8988T (cell line): ENCODE results near the gene OR9G1.
"Not testable (repeated sequence)": the region's sequence is repeated elsewhere in the genome, so short reads cannot be mapped to it uniquely, and the experiment has no call there.

Experiments used
- DNase-seq: peaks from one replicate; pipeline ENCODE4 v3.0.0; 2011

Gene OR9G1, protein sequence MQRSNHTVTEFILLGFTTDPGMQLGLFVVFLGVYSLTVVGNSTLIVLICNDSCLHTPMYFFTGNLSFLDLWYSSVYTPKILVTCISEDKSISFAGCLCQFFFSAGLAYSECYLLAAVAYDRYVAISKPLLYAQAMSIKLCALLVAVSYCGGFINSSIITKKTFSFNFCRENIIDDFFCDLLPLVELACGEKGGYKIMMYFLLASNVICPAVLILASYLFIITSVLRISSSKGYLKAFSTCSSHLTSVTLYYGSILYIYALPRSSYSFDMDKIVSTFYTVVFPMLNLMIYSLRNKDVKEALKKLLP

GRCh38 chr11:56698795-56699194 lies at the start of gene OR9G1:
OR9G1 (plus strand) TSS chr11:56699095; CDS start chr11:56700388, 1,293 bp downstream.
- DNase-seq, result no peak

- no peak for DNase-seq
Observed at GRCh38 chr11:56659755-56660154, 39.1 kb upstream of the OR9G1 start.

DNA sequence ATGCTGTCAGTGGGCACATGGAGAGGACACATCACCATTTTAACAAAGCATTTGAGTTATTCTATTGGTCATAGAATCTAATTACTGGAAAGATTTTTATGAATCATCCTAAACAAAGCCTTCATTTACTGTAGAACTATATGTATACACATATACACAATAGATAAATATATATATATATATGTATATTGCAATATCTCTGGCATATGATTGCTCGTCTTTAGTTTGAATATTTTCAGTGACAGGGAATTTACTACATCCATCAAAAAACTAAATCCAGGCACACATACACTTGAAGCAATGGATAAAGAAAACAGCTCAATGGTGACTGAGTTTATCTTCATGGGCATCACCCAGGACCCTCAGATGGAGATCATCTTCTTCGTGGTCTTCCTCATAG lies 35.5 kb upstream of the OR9G1 start, which contains the start of gene OR5AR1:
TSS of gene OR5AR1 (plus strand) at position 301 of the 400 bp plus-strand sequence. CDS start at position 301, 0 bp downstream.
- DNase-seq, result no peak

- DNase-seq, result no peak
Observed at GRCh38 chr11:56670984-56671383, 27.9 kb upstream of the OR9G1 start.

DNA sequence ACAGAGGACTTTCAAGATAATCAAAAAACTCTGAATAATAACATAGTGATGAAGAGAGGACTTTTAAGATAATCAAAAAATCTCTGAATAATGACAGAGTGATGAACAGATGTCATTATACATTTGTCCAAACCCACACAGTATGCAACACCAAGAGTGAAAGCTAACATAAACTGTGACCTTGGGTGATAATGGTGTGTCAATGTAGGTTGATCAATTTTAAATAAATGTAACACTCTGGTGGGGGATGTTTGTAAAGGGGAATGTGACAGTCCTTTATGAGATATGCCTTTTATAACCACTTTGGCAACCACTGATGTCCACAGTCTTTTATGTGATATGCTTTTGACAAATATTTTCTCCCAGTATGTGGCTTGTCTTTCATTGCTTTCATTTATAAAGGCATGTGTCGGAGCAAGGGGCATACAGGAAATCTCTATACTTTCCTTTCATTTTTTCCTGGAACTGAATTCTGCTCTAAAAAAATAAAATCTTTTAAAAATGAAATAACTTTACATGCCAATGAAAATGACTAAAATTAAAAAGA lies 10.3 kb upstream of the OR9G1 start:
- no peak for DNase-seq

DNA sequence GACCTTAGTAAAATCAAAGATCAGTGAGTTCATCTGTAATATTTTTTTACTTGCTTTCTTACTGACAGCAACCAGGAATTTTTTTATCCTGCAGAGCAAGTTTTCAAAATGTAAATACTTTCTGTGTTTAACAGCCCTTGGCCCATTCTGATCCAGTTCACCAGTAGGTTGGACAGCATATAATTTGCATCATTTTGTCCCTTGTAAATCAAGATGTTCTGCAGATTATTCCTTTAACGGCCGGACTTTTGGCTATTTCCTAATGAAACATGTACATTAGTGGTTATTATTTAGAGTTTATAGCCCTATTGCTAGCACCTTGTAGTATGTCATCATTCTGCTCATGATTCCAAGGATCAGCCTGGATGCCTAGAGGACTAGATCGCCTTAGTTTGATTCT lies 7.7 kb upstream of the OR9G1 start:
- DNase-seq, result not testable (repeated sequence)

DNA sequence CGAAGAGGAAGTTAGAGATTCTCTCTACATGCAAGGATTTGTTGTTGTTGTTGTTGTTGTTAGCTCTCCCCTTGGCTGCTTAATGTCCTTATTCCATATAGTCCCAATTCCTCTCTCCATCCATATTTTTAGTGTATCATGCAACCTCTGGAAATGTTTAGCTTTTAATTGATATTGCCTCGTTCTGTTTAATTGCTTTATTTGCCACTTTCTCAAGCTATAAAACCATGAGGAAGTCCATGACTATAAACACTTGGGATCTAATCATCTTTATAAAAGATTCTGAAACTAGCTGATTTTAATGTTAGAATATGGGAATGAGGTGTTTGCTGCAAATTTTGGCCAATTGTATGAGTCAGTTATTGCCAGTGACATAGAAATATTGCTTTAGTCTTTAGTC lies 5.5 kb upstream of the OR9G1 start:
- DNase-seq, result no peak

- no peak for DNase-seq
Observed at GRCh38 chr11:56700242-56700913, 1.5 kb downstream of the OR9G1 start.

DNA sequence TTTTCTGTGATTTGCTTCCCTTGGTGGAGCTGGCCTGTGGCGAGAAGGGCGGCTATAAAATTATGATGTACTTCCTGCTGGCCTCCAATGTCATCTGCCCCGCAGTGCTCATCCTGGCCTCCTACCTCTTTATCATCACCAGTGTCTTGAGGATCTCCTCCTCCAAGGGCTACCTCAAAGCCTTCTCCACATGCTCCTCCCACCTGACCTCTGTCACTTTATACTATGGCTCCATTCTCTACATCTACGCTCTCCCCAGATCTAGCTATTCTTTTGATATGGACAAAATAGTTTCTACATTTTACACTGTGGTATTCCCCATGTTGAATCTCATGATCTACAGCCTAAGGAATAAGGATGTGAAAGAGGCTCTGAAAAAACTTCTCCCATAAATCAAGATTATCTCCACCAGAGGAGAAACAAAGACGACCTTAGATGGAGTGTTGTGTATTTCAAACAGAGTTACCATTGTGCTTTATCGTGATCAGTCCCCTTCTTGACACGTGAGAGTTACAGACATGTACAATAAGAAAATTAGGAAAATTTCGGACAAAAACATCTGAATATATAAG lies 2.1 kb downstream of the OR9G1 start:
- DNase-seq, result no peak

GRCh38 chr11:56705784-56706396 lies 7.0 kb downstream of the OR9G1 start:
- DNase-seq, result no peak

GRCh38 chr11:56706486-56706885 lies 7.6 kb downstream of the OR9G1 start:
- DNase-seq, result no peak

DNA sequence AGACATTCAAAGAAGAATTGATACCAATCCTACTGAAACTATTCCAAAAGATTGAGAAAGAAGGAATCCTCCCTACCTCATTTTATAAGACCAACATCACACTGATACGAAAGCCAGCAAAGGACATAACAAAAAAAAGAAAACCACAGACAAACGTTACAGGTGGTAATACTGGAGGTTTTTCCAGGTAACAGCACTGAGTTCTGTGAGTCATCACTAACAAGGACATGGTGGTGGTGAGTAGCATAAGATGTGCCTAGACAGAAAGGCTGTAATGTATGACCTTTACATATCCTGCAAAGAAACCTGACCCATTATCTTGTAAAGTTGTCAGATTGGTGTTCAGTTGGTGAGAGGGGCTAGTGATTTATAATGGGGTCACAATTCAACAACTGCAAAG lies 15.3 kb downstream of the OR9G1 start:
- DNase-seq, result no peak

DNA sequence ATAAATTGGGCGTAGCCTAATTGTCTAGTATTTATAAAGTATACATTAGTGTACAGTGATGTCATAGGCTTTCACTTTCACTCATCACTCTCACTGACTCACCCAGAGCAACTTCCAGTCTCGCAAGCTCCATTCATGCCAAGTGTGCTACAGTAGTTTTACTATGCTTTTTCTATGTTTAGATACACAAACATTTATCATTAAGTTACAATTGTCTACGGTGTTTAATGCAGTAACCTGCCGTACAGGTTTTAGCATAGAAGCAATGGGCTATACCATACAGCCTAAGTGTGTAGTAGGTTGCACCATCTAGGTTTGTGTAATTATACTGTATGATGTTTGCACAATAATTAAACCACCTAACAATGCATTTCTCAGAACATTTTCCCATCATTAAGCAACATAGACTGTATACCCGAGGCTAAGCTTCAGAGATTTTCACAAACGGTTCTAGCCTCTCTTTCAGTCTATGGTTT lies 17.5 kb downstream of the OR9G1 start:
- DNase-seq, result no peak

GRCh38 chr11:56720513-56720912 lies 21.6 kb downstream of the OR9G1 start:
- DNase-seq, result no peak

GRCh38 chr11:56740107-56740506 lies 41.2 kb downstream of the OR9G1 start:
- no peak for DNase-seq

- DNase-seq, result no peak
Observed at GRCh38 chr11:56740886-56741285, 42.0 kb downstream of the OR9G1 start.

DNA sequence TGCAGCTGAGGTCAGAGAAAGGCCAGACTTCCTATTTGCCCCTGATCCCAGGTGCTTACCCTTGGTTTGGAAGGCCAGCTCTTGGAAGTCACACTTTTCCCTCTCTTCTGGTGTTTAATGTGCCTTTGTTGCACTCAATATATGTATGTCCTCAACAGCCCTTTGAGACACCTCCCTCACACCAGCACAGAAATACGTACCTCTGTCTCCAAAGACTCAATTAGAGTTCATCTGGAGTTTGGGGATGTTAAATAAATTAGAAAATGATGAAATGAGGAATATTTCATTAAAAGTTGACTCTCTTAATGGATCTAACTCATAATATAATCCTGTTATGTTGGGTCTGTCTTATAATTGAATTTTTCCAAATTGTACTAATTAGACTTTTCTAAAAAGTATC lies 49.7 kb downstream of the OR9G1 start, which contains the start of gene OR9G4:
TSS of gene OR9G4 (minus strand) at position 101 of the 400 bp plus-strand sequence. CDS start 4,931 bp downstream, outside the sequence.
- DNase-seq, result no peak

DNA sequence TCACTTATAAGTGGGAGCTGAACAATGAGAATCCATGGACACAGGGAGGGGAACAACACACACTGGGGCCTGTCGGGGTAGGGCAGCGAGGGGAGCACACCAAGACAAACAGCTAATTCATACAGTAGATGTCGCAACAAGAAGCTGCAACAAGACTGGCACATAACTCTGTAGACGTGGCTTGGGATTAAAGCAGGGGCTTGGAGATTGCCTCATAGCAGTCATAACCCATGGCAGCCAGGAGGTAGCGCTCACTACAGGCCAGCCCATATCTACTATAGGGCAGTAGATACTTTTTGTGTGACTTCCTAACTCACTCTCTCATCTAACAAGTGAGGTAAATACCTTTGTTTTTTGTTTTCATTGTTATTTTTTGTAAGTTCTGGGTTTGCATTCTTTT lies 51.3 kb downstream of the OR9G1 start:
- DNase-seq, result no peak

- no peak for DNase-seq
Observed at GRCh38 chr11:56751480-56751879, 52.6 kb downstream of the OR9G1 start.
